H1 (cell line): Measurements from ENCODE around the gene MORC4. TPM values are rescaled to one million over a fixed set of nuclear protein-coding genes. Genes with fewer than 3 reads are reported as not detected.

Source experiments
- GTF2F1 ChIP-seq: IDR thresholded peaks from 2 replicates; pipeline ENCODE4 v1.6.1; 2012; ENCODE audit warnings: low read depth, low read length, improper control_type of control experiment, borderline replicate concordance
- POU5F1 ChIP-seq: IDR thresholded peaks from 2 replicates; pipeline ENCODE4 v1.6.1; 2011; ENCODE audit warnings: low read depth, mild to moderate bottlenecking, low read length, moderate library complexity
- TAF1 ChIP-seq: IDR thresholded peaks from 2 replicates; pipeline ENCODE4 v1.6.1; 2011; ENCODE audit warnings: mild to moderate bottlenecking, low read depth, low read length
- polyA plus RNA-seq, 7 experiments: library from polyadenylated mRNA; depleted of rRNA in 3 of 7; stranded (reverse) in 5 of 7; unstranded in 2 of 7; fragments of >200 nt in 5 of 7; fragments of 200-250 nt in 2 of 7; gene quantifications; 1 replicate in 5 of 7; 2 replicates in 1 of 7; 4 replicates in 1 of 7; pipeline versions ENCODE4 v1.2.1 to v1.2.3, GENCODE V29; 2011 to 2013; ENCODE audit warnings: missing spikeins in 2 of 7, mixed read lengths in 2 of 7
- total RNA-seq: library from RNA; stranded (reverse); fragmentation: NEBNext Ultra II Directional; extraction: Animal tissue kit (Norgen Biotek cat#: 25700); gene quantifications from 2 replicates; pipeline ENCODE4 v1.2.1, GENCODE V29; 2021
- TF ChIP-seq, protein P1 (sequence below): fragments of 300-600 bp; sonication (generic); IDR thresholded peaks from 2 replicates; pipeline ENCODE4 v1.7.1; 2012; ENCODE audit warnings: low read length, moderate library complexity, mild to moderate bottlenecking, inconsistent platforms; ENCODE audit not compliant: insufficient replicate concordance

Gene MORC4
- total and polyA plus RNA-seq, 2 of the 8 experiments (the other 6 are each of a cell fraction or from before 2014, with no cell fraction given): 1.4 to 2.5 TPM

DNA sequence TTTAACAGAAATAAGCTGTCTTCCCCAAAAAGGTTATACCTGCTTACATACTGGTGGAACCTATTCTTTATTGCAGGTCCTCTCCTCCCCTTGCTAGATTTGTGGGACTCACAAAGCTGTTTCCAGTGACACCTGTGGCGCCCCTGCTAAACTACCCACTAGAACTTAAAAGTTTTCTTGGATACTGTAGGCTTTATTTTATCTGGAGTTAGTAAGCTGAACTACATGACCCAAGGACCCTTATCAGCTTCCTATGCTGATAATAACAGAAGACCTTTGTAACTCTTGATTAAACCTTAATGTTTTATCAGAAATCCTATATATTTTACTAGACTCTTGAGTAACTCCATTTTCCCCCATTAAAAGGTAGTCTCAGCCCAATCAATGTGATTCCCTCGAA, 47.5 kb downstream of the MORC4 start (continued):
- TF ChIP-seq, protein P1, sequence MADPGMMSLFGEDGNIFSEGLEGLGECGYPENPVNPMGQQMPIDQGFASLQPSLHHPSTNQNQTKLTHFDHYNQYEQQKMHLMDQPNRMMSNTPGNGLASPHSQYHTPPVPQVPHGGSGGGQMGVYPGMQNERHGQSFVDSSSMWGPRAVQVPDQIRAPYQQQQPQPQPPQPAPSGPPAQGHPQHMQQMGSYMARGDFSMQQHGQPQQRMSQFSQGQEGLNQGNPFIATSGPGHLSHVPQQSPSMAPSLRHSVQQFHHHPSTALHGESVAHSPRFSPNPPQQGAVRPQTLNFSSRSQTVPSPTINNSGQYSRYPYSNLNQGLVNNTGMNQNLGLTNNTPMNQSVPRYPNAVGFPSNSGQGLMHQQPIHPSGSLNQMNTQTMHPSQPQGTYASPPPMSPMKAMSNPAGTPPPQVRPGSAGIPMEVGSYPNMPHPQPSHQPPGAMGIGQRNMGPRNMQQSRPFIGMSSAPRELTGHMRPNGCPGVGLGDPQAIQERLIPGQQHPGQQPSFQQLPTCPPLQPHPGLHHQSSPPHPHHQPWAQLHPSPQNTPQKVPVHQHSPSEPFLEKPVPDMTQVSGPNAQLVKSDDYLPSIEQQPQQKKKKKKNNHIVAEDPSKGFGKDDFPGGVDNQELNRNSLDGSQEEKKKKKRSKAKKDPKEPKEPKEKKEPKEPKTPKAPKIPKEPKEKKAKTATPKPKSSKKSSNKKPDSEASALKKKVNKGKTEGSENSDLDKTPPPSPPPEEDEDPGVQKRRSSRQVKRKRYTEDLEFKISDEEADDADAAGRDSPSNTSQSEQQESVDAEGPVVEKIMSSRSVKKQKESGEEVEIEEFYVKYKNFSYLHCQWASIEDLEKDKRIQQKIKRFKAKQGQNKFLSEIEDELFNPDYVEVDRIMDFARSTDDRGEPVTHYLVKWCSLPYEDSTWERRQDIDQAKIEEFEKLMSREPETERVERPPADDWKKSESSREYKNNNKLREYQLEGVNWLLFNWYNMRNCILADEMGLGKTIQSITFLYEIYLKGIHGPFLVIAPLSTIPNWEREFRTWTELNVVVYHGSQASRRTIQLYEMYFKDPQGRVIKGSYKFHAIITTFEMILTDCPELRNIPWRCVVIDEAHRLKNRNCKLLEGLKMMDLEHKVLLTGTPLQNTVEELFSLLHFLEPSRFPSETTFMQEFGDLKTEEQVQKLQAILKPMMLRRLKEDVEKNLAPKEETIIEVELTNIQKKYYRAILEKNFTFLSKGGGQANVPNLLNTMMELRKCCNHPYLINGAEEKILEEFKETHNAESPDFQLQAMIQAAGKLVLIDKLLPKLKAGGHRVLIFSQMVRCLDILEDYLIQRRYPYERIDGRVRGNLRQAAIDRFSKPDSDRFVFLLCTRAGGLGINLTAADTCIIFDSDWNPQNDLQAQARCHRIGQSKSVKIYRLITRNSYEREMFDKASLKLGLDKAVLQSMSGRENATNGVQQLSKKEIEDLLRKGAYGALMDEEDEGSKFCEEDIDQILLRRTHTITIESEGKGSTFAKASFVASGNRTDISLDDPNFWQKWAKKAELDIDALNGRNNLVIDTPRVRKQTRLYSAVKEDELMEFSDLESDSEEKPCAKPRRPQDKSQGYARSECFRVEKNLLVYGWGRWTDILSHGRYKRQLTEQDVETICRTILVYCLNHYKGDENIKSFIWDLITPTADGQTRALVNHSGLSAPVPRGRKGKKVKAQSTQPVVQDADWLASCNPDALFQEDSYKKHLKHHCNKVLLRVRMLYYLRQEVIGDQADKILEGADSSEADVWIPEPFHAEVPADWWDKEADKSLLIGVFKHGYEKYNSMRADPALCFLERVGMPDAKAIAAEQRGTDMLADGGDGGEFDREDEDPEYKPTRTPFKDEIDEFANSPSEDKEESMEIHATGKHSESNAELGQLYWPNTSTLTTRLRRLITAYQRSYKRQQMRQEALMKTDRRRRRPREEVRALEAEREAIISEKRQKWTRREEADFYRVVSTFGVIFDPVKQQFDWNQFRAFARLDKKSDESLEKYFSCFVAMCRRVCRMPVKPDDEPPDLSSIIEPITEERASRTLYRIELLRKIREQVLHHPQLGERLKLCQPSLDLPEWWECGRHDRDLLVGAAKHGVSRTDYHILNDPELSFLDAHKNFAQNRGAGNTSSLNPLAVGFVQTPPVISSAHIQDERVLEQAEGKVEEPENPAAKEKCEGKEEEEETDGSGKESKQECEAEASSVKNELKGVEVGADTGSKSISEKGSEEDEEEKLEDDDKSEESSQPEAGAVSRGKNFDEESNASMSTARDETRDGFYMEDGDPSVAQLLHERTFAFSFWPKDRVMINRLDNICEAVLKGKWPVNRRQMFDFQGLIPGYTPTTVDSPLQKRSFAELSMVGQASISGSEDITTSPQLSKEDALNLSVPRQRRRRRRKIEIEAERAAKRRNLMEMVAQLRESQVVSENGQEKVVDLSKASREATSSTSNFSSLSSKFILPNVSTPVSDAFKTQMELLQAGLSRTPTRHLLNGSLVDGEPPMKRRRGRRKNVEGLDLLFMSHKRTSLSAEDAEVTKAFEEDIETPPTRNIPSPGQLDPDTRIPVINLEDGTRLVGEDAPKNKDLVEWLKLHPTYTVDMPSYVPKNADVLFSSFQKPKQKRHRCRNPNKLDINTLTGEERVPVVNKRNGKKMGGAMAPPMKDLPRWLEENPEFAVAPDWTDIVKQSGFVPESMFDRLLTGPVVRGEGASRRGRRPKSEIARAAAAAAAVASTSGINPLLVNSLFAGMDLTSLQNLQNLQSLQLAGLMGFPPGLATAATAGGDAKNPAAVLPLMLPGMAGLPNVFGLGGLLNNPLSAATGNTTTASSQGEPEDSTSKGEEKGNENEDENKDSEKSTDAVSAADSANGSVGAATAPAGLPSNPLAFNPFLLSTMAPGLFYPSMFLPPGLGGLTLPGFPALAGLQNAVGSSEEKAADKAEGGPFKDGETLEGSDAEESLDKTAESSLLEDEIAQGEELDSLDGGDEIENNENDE: no peak
- TF ChIP-seq GTF2F1: no peak
- no peak for TF ChIP-seq TAF1
- TF ChIP-seq POU5F1: no peak
